SK-N-SH (cell line): ENCODE measurements around the gene ASCC2.

Source experiments
- CTCF ChIP-seq: fragments of 200-600 bp; sonication (generic); IDR thresholded peaks from 2 replicates; pipeline ENCODE4 v1.6.1; 2017; ENCODE audit warnings: antibody characterized with exemption, mild to moderate bottlenecking, moderate library complexity
- EP300 ChIP-seq, 2 experiments: IDR thresholded peaks; 2 replicates each; pipeline versions ENCODE4 v1.4.0 to v1.6.1; 2012; ENCODE audit warnings: borderline replicate concordance in 1 of 2, low read depth in 1 of 2, low read length in 1 of 2
- EZH2phosphoT487 ChIP-seq: fragments of 200-600 bp; sonication (generic); IDR thresholded peaks from 2 replicates; pipeline ENCODE4 v1.6.1; 2017; ENCODE audit warnings: low read depth, mixed run types, mild to moderate bottlenecking, antibody characterized with exemption, moderate library complexity, borderline replicate concordance
- PBX3 ChIP-seq: IDR thresholded peaks from 2 replicates; pipeline ENCODE4; 2012
- POLR2AphosphoS5 ChIP-seq: IDR thresholded peaks from 2 replicates; pipeline ENCODE4 v1.6.1; 2012; ENCODE audit warnings: low read depth, low read length
- RCOR1 ChIP-seq: fragments of 150-350 bp; IDR thresholded peaks from 2 replicates; pipeline ENCODE4 v1.6.1; 2017; ENCODE audit warnings: antibody characterized with exemption, low read length
- SMC3 ChIP-seq: IDR thresholded peaks from 2 replicates; pipeline ENCODE4 v1.6.1; 2012; ENCODE audit warnings: low read depth, low read length, improper control_type of control experiment
- USF2 ChIP-seq: fragments of 150-350 bp; IDR thresholded peaks from 2 replicates; pipeline ENCODE4 v1.6.1; 2017; ENCODE audit warnings: antibody characterized with exemption, low read length, low read depth, borderline replicate concordance
- YY1 ChIP-seq: IDR thresholded peaks from 2 replicates; pipeline ENCODE4 v1.4.0; 2012; ENCODE audit warnings: low read depth, mild to moderate bottlenecking

- TF ChIP-seq EZH2phosphoT487 (no peak), CTCF (no peak), RCOR1 (no peak), POLR2AphosphoS5 (no peak), USF2 (no peak), SMC3 (no peak), YY1 (no peak), PBX3 (no peak), EP300 (IDR thresholded peaks at IDR 0.05; ENCODE audit: borderline replicate concordance in 1 of 2, low read depth in 1 of 2, low read length in 1 of 2) (no peak)
These were observed 96.1 kb downstream of the ASCC2 start for GRCh38 chr22:29741926-29742325.
